Eye (tissue), 1 donor: ENCODE data around the gene KSR1.
A peak's percentile ranks its signal among the peaks of the same experiment; 100 is the strongest.
"Not testable (repeated sequence)": the region's sequence is repeated elsewhere in the genome, so short reads cannot be mapped to it uniquely, and the experiment has no call there.

Experiments used
- DNase-seq: peaks from one replicate; pipeline ENCODE4 v3.0.0-alpha.2; 2015

KSR1 gene

DNA sequence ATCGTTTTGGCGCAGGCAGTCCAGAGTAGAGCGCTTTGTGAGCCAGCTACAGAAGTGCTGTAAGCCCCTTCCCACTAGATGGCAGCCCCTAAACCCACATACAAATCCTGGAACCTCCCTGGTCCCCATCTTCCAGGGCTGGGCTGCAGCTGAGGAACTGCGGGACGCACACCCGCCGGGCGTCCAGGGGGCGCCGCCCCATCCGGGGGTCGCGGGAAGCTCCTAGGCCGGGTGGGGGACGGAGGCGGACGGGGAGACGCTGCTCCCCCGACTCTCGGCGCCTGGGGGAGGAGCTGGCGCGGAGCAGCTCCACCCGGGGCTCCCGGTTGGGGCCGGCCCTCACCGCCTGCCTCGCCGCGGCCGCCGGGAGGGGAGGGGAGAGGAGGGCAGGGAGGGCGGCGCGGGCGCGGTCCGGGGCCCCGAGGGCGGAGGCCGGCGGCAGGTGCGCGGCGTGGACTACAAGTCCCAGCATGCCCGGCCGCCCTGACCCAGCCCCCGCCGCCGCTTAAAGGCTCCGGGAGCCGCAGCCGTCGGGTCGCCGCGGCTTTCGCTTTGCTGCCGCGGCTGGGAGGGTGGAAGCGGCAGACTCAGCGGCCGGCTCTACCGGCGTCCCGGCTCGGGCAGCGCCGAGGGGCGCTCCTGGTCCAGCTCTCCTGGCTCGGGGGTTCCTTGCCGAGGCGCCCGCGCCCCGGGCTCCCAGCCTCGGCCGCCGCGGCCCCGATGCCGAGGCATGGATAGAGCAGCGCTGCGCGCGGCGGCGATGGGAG, at the start of gene KSR1:
Gene KSR1, plus strand, starts transcription at position 535 of the 767 bp plus-strand sequence. Its CDS starts 196 bp downstream, at position 731.
- peak; percentile 95 for DNase-seq

DNA sequence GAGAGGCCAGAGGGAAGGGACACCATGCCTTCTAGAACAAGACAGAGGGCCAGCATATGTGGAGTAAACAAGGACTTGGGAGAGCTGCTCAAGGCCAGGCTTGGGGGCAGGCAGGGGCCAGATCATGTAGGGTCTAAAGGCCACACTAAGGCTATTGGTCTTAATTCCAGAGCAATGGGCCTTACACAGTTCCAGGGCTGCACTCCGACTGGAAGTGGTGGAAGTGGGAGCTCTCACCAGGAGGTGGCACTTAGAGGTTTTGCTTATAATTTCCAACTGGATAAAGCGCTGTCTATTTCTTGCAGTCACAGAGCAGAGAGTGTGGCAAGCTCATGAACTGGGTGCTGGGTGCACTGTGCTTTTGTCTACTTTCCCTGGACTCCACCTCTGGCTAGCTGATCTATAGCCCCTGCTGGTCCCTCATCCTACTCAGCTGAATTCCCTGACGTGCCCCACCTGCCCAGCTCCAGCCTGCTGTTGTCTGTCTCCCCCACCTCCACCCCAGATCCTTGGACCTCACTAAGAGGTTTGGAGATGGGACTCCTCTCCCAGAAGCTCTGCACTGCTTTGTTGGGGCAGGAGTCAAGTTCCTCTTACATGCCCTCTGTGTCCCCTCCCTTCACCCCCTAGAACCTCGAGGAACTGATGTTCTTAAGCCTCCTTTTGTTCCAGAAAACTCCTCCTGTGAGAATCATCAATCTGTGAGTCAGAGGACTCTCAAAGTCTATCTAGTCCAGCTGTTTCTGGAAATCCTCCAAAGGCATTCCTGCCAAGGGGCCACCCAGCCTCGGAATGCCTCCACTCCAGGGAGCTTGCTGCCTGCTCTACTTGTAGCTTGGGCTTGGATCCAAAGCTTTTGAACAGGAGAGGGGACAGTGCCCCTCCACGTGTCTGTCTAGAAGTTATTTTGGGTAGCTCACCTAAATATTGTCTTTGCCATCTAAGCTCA, 48.1 kb upstream of the KSR1 start:
- DNase-seq, result peak; percentile 33

DNA sequence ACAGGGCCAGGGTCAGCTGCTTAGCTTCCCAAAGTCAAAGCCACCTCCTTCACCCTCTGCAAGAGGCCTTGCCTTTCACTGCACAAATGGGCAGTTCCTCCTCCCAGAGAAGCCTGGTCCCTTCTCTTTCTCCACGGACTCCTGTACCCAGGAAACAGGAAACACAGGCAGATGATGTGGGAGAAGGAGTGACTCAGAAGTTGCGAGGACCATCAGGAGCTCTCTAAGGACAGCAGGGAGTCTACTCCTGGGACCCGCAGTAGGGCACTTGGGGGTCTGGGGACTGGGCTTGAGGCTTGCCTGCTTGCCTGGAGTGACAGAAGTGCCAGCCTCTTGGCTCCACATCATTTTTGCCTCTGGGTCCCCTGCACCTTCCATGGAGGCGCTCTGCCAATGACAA, 47.4 kb upstream of the KSR1 start:
- DNase-seq, result no peak

DNA sequence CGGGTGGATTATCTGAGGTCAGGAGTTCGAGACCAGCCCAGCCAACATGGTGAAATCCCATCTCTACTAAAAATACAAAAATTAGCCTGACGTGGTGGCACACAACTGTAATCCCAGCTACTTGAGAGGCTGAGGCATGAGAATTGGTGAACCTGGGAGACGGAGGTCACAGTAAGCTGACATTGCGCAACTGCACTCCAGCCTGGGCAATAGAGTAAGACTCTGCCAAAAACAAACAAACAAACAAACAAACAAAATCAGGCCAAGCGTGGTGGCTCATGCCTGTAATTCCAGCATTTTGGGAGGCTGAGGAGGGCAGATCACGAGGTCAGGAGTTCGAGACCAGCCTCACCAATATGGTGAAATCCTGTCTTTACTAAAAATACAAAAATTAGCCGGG, 44.1 kb upstream of the KSR1 start:
- not testable (repeated sequence) for DNase-seq

DNA sequence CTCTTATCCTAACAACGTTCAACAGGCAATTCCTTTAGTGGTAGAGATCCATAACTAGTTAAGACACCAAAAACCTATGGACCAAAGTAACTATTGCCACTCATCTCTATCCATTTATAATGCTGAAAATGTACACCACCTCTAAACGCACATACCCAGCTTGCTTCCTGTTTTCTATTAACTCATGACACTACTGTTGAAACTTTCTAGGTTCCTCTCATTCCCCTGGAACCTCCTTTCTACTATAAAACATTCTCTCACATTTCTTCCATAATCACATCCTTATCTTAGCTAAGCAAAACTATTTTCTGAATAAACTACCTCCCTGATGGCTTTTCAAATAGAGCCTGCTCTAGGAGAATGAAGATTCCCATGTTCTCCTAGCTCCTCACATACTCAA, 42.9 kb upstream of the KSR1 start:
- DNase-seq, result no peak

- DNase-seq, result no peak
Measured at GRCh38 chr17:27413792-27414191, 42.5 kb upstream of the KSR1 start.

DNA sequence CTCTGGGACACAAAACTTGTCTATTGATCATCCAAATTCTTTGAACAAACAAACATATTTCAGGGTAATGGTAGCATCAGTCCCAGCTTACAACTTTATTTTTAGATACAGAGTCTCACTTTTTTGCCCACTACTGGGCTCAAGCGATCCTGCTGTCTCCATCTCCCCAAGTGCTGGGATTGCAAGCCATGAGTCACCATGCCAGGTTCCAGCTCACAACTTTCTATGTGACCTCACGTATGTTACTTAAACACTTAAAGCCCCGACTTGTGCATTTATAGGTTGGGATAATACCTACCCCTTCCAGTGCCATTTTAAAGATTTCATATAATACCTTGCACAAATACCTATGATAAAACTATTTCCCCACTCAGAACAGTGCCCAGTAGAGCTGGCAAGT, 42.0 kb upstream of the KSR1 start:
- DNase-seq, result no peak

GRCh38 chr17:27414694-27415093, 41.6 kb upstream of the KSR1 start:
- DNase-seq, result no peak

GRCh38 chr17:27415120-27415795, 41.0 kb upstream of the KSR1 start:
- DNase-seq, result no peak

DNA sequence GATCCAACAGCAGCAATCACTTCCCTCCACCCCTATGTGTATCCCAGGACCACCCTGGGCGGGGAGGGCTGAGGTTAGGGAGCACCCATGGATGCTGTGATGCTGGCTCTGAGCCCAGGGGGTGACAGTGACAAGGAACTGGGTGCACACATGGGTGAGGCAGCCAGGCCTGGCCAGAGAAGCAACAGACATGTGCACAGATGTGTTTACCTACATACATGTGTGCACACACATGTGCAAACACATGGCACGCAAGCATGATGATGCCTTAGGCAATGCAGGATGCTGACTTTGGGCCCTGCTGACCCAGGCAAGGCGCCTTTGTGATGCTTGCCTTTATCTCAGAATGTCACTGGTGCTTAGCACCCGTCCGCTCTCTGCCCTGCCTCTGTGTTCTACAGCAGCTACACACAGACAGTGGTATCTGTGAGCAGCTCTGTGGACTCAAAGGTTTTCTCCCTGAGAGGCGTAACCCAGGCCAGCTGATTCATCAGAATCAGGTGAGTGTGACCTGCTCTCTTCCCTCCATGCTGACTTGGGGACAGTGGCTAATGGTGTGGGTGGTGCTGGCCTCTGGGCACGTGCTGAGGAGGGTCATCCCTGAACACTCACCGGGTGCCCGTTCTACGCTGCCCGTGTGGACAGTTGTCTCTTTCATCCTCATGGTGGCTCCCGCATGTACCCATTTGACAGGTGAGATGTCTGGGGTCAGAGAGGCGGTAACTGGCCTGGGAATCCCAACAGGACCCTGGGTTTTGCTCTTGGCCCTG, 38.5 kb upstream of the KSR1 start:
- no peak for DNase-seq

GRCh38 chr17:27418366-27418615, 38.0 kb upstream of the KSR1 start:
- DNase-seq, result no peak

GRCh38 chr17:27419156-27419555, 37.1 kb upstream of the KSR1 start:
- DNase-seq, result no peak

DNA sequence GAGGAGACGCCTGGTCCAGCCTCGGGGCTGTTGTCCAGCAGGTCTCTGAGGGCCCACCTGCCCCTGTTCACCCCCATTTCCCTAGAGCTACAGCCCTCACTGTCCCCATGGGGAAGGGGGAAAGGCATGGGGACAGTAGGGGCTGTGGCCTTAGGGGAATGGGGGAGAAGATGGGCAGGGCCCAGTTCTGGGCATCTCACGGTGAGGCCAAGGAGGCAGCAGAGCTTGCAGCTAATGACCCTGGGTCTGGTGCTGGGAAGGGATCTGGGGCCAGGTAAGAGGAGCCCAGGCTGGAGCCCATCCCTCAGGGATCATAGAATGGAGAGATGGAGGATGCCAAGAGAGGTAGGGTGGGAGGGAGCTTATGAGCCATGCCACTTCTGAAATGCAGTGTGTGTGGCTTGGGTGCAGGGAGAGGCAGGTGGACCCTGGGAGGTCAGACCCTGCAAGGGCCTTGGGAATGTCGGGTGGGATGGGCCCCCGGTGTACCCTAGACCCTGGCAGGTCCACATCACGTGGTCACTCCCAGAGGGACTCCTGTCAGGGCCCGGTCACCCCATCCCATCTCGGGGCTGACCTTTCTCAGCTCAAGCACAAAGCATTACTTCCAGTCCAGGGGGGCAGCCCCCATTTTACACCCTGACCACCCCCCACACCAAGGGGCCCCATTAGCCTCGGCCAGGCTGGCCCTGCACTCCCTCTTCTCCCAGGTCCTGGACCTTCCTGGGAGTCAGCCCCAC, 35.9 kb upstream of the KSR1 start:
- DNase-seq, result no peak

- no peak for DNase-seq
Measured at GRCh38 chr17:27421111-27421510, 35.1 kb upstream of the KSR1 start.

- DNase-seq, result not testable (repeated sequence)
Measured at GRCh38 chr17:27421626-27422025, 34.6 kb upstream of the KSR1 start.

DNA sequence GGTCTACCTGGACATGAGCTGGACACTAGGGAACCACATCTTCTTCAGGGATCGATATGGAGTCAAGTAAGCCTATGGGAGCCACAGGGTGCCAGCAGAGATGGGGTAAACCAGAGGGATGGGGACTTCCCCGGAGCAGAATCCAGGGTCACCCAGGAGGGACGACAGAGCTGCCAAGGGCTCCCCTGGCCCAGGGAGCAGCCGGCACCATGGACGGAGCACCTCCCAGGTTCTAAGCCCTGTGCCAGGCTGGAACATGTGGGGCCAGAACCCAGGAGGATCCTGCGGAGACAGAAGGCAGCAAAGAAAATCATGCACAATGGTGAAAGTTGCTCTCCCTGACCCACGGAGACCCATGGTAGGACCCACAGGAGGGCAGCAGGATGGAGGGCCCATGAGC, 33.6 kb upstream of the KSR1 start:
- no peak for DNase-seq

GRCh38 chr17:27423651-27424050, 32.6 kb upstream of the KSR1 start:
- DNase-seq, result no peak

DNA sequence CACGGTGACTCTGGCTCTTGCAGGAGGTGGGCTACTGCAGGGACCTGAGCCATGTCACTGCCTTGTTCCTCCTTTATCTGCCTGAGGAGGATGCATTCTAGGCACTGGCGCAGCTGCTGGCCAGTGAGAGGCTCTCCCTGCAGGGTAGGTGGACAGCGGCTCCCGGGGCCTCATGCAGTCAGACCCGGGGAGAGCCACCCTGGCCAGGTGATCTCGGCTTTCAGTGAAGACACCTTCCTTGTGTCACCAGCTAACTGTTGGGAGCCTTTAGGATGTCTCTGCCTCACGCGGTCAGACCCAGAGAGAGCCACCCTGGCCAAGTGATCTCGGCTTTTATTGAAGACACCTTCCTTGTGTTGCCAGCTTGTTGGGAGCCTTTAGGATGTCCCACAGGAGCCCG, 31.7 kb upstream of the KSR1 start:
- DNase-seq, result no peak

- no peak for DNase-seq
Measured at GRCh38 chr17:27424941-27425340, 31.3 kb upstream of the KSR1 start.

GRCh38 chr17:27425571-27425970, 30.7 kb upstream of the KSR1 start:
- DNase-seq, result not testable (repeated sequence)

DNA sequence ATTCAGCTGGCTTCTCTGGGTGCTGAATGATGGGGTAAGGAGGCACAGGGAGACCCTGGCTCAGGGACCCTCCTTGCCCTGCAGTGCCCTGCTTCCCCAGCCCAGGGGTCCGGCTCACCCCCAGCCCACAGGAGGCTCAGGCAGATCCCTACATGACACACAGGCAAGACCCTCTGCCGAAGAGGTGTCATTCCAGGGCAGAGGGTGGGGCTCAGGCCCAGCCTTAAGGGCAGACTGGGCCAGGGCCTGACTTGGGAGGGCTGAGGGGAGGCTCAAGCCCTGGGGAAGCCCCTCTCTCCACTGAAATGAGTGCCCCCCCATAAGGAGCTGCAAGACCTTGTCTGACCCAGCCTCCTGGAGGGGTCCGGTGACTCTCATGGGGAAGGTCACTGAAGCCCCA, 30.3 kb upstream of the KSR1 start:
- DNase-seq, result no peak

DNA sequence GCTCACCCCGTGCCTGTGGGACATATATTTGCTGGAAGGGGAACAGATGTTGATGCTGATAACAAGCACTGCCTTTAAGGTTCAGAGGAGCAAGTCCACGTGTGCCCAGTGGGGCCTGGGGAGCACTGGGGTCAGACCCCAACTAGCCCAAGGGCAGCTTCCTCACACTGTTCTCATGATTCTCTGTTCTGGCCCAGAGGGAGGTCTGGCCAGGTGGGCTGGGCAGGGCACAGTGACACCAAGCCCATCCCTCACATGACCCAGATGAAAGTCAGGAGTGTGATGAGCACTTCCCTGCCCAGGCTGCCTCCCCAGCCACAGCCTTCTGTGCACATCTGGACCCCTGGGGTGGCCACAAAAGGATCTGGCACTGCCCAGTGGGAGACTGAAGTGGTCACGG, 29.8 kb upstream of the KSR1 start:
- DNase-seq, result not testable (repeated sequence)
